Endothelial cell of umbilical vein (primary cell): ENCODE results near the gene DDX10. TPM values are rescaled to one million over a fixed set of nuclear protein-coding genes. Genes with fewer than 3 reads are reported as not detected.

Source experiments
- BruUV-seq: library from RNA; stranded (reverse); fragments of 400-500 nt; replicated peaks from 2 replicates; lab custom pipeline; 2021; lab: Mats Ljungman, UMichigan
- CTCF ChIA-PET: fragments of 300-600, 350-600 bp; sonication (Branson Sonifier 250); formaldehyde crosslinking; loops from one replicate; lab custom pipeline; 2021; ENCODE audit warnings: antibody characterized with exemption, inconsistent platforms; lab: Charles Lee
- POLR2A ChIA-PET: fragments of 300-600, 350-600 bp; sonication (Branson Sonifier 250); formaldehyde crosslinking; loops from one replicate; lab custom pipeline; 2021; ENCODE audit warnings: antibody characterized with exemption, inconsistent platforms; lab: Charles Lee
- DNase-seq: peaks from one replicate; pipeline ENCODE4 v3.0.0-alpha.2; 2011; ENCODE audit warnings: low read depth, low spot score
- FAIRE-seq: peaks from 2 replicates; lab custom pipeline; 2011; peaks lifted over from hg19 to GRCh38; lab: Jason Lieb, UNC
- H2AFZ ChIP-seq: 2 replicates; pipeline ENCODE4 v1.6.0; 2012; ENCODE audit warnings: low read depth, low read length, control low read depth, inconsistent platforms
- H3K27ac ChIP-seq: 2 replicates; pipeline ENCODE4 v1.5.1; 2011; ENCODE audit warnings: low read depth, mild to moderate bottlenecking, control low read depth, low read length, moderate library complexity; ENCODE audit not compliant: insufficient read depth
- H3K27me3 ChIP-seq, 2 experiments: 2 replicates each; pipeline versions ENCODE4 v1.6.0 to v1.6.1; 2011; ENCODE audit warnings: low read length in 2 of 2, mixed read lengths in 1 of 2; ENCODE audit not compliant: control insufficient read depth in 2 of 2, insufficient read depth in 2 of 2
- H3K36me3 ChIP-seq, 2 experiments: 2 replicates in 1 of 2; 3 replicates in 1 of 2; pipeline ENCODE4 v1.5.1; 2011; ENCODE audit warnings: low read length in 2 of 2, mild to moderate bottlenecking in 1 of 2, moderate library complexity in 1 of 2; ENCODE audit not compliant: control insufficient read depth in 2 of 2, insufficient read depth in 2 of 2; ENCODE audit errors: extremely low read depth in 1 of 2
- H3K4me1 ChIP-seq: 3 replicates; pipeline ENCODE4 v1.5.1; 2011; ENCODE audit warnings: mild to moderate bottlenecking, low read length; ENCODE audit not compliant: control insufficient read depth, insufficient read depth; ENCODE audit errors: extremely low read depth
- H3K4me2 ChIP-seq: 2 replicates; pipeline ENCODE4 v1.6.1; 2011; ENCODE audit warnings: low read length, control low read depth, mixed read lengths; ENCODE audit not compliant: insufficient read depth
- H3K4me3 ChIP-seq, 3 experiments: fragments of 200-600 bp in 1 of 3; sonication (generic), shearing (Covaris generic) in 1 of 3; replicated peaks in 1 of 3; 2 replicates each; pipeline ENCODE4 v1.5.1; 2011 to 2016; ENCODE audit warnings: control low read depth in 3 of 3, low read length in 3 of 3, mild to moderate bottlenecking in 2 of 3, inconsistent platforms in 1 of 3, low read depth in 1 of 3, moderate library complexity in 1 of 3; ENCODE audit not compliant: insufficient read depth in 1 of 3
- H3K79me2 ChIP-seq: 2 replicates; pipeline ENCODE4 v1.6.0; 2012; ENCODE audit warnings: low read length, inconsistent platforms; ENCODE audit not compliant: control insufficient read depth, insufficient read depth
- H3K9ac ChIP-seq: replicated peaks from 2 replicates; pipeline ENCODE3; 2011; ENCODE audit warnings: low read length, control low read depth; ENCODE audit not compliant: insufficient read depth; ENCODE audit errors: extremely low read depth
- H3K9me1 ChIP-seq: replicated peaks from 3 replicates; pipeline ENCODE4 v1.6.0; 2011; ENCODE audit warnings: mild to moderate bottlenecking, low read length; ENCODE audit not compliant: control insufficient read depth, insufficient read depth; ENCODE audit errors: extremely low read depth
- H3K9me3 ChIP-seq: replicated peaks from 2 replicates; pipeline ENCODE4 v1.5.1; 2012; ENCODE audit warnings: low read length, inconsistent platforms; ENCODE audit not compliant: control insufficient read depth, insufficient read depth
- H4K20me1 ChIP-seq: replicated peaks from 2 replicates; pipeline ENCODE3; 2011; ENCODE audit warnings: mild to moderate bottlenecking, low read length; ENCODE audit not compliant: control insufficient read depth, insufficient read depth; ENCODE audit errors: extremely low read depth
- EZH2 ChIP-seq: IDR thresholded peaks from 2 replicates; pipeline ENCODE4 v1.6.1; 2012; ENCODE audit warnings: borderline replicate concordance, low read depth, mild to moderate bottlenecking, moderate library complexity, low read length, inconsistent platforms; ENCODE audit not compliant: severe bottlenecking
- FOS ChIP-seq: IDR thresholded peaks from 2 replicates; pipeline ENCODE4 v1.6.1; 2011; ENCODE audit warnings: mild to moderate bottlenecking, low read length, moderate library complexity, borderline replicate concordance; ENCODE audit not compliant: insufficient read depth
- GATA2 ChIP-seq: IDR thresholded peaks from 2 replicates; pipeline ENCODE4 v1.7.0; 2011; ENCODE audit warnings: low read depth, mild to moderate bottlenecking, moderate library complexity, mixed read lengths, low read length; ENCODE audit not compliant: insufficient read length, insufficient read depth
- JUN ChIP-seq: IDR thresholded peaks from 2 replicates; pipeline ENCODE4 v1.6.1; 2011; ENCODE audit warnings: borderline replicate concordance, low read depth; ENCODE audit not compliant: insufficient read length, insufficient read depth
- MAX ChIP-seq: IDR thresholded peaks from 2 replicates; pipeline ENCODE4 v1.6.1; 2011; ENCODE audit not compliant: insufficient read depth, insufficient read length
- MYC ChIP-seq: IDR thresholded peaks from one replicate; pipeline ENCODE4 v1.6.1; 2011; ENCODE audit warnings: mild to moderate bottlenecking, low read depth, low read length
- POLR2A ChIP-seq: IDR thresholded peaks from 2 replicates; pipeline ENCODE4 v1.6.1; 2012; ENCODE audit warnings: low read depth, mild to moderate bottlenecking, control low read depth, low read length
- POLR2AphosphoS5 ChIP-seq: IDR thresholded peaks from 2 replicates; pipeline ENCODE4 v1.6.1; 2012; ENCODE audit warnings: low read depth, mild to moderate bottlenecking, control low read depth, low read length, moderate library complexity; ENCODE audit not compliant: insufficient read depth
- dilution Hi-C: fragments of 300-500 bp; cut with MboI; formaldehyde crosslinking; loops from one replicate; pipeline ENCODE4 v1.15.0; 2019; ENCODE audit warnings: low sequenced_read_pairs; ENCODE audit not compliant: extremely low pct_ligation_motif_present
- intact Hi-C: fragments of 100-400 bp; cut with micrococcal nuclease; formaldehyde crosslinking; loops from one replicate; pipeline ENCODE4 v1.10.0; 2022
- polyA plus RNA-seq, 4 experiments: library from polyadenylated mRNA; depleted of rRNA in 3 of 4; stranded (reverse) in 3 of 4; unstranded in 1 of 4; fragments of >200 nt; gene quantifications; 2 replicates each; pipeline versions ENCODE4 v1.2.1 to v1.2.3, GENCODE V29; 2011 to 2012; ENCODE audit warnings: missing spikeins in 1 of 4
- total RNA-seq: library from RNA; stranded (reverse); gene quantifications from 2 replicates; pipeline ENCODE4 v1.2.3, GENCODE V29; 2021
- TF ChIP-seq, protein P1 (sequence below), 2 donors: IDR thresholded peaks; 1 replicate in 1 of 2; 2 replicates in 1 of 2; pipeline ENCODE4 v1.5.1; 2011; ENCODE audit warnings: low read length in 2 of 2, mild to moderate bottlenecking in 2 of 2, moderate library complexity in 2 of 2, control low read depth in 1 of 2, inconsistent platforms in 1 of 2, low read depth in 1 of 2; ENCODE audit not compliant: insufficient read depth in 1 of 2; ENCODE audit errors: extremely low read depth in 1 of 2

The DDX10 gene
- total and polyA plus RNA-seq, 2 donors (not counting 3 experiments of a cell fraction or from before 2014, with no cell fraction given): 29.8 to 35.2 TPM

DNA sequence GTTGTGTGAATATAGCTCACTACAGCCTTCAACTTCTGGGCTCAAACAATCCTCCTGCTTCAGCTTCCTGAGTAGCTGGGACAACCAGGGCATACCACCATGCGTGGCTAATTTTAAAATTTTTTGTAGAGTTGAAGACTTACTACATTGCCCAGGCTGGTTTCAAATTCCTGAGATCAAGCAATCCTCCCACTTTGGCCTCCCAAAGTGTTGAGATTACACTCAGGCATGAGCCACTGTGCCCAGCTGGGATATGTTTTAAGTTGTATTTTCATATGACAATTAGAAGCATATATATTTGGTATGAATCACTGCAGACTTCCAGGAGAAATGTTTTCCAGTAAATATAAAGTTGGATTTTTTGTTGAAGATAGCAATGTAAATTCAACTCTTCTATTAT, 15.4 kb downstream of the DDX10 start:
- ChIA-PET POLR2A (no interaction called here), CTCF (interaction anchor here (0.6 kb wide), 1 partner anchor 32 kb away, joined by 3 read pairs; no protein-coding TSS in a partner anchor)
- no peak for FAIRE-seq
- BruUV-seq: no TSS peak
- no peaks in the 10 kb centered on the region for H3K9me1 ChIP-seq
- H3K9me3 ChIP-seq: no peaks in the 10 kb centered on the region
- H3K36me3 ChIP-seq: peaks cover 0 to 9% of the 10 kb centered on the region in 2 experiments
- H4K20me1 ChIP-seq: no peaks in the 10 kb centered on the region
- no peak overlapping the region for H2AFZ ChIP-seq
- H3K4me1 ChIP-seq: no peaks in the 10 kb centered on the region
- dilution Hi-C loops: no loop called here
- H3K79me2 ChIP-seq: peaks cover 5% of the 10 kb centered on the region
- DNase-seq: no peak
- H3K27me3 ChIP-seq: no peaks in the 10 kb centered on the region
- H3K27ac ChIP-seq: no peak overlapping the region
- intact Hi-C loops: no loop called here
- H3K9ac ChIP-seq: no peak overlapping the region
- no peak overlapping the region for H3K4me2 ChIP-seq
- H3K4me3 ChIP-seq: no peak overlapping the region
- TF ChIP-seq FOS (no peak), POLR2A (no peak), POLR2AphosphoS5 (no peak), MAX (no peak), MYC (no peak), EZH2 (no peak), GATA2 (no peak), JUN (no peak)
- TF ChIP-seq, protein P1, sequence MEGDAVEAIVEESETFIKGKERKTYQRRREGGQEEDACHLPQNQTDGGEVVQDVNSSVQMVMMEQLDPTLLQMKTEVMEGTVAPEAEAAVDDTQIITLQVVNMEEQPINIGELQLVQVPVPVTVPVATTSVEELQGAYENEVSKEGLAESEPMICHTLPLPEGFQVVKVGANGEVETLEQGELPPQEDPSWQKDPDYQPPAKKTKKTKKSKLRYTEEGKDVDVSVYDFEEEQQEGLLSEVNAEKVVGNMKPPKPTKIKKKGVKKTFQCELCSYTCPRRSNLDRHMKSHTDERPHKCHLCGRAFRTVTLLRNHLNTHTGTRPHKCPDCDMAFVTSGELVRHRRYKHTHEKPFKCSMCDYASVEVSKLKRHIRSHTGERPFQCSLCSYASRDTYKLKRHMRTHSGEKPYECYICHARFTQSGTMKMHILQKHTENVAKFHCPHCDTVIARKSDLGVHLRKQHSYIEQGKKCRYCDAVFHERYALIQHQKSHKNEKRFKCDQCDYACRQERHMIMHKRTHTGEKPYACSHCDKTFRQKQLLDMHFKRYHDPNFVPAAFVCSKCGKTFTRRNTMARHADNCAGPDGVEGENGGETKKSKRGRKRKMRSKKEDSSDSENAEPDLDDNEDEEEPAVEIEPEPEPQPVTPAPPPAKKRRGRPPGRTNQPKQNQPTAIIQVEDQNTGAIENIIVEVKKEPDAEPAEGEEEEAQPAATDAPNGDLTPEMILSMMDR (IDR thresholded peaks at IDR 0.05; ENCODE audit: extremely low read depth in 1 of 2, insufficient read depth in 1 of 2, low read depth in 1 of 2, low read length in 2 of 2): no peak
